HG03060 (cell line): ENCODE results near the gene ACSL4.

Experiments
- ATAC-seq: cut with Tn5 transposase; IDR thresholded peaks from one replicate; pipeline ENCODE4 v1.9.1; 2021; ENCODE audit warnings: low read depth, moderate number of reproducible peaks; ENCODE audit not compliant: unreplicated experiment

The ACSL4 gene

DNA sequence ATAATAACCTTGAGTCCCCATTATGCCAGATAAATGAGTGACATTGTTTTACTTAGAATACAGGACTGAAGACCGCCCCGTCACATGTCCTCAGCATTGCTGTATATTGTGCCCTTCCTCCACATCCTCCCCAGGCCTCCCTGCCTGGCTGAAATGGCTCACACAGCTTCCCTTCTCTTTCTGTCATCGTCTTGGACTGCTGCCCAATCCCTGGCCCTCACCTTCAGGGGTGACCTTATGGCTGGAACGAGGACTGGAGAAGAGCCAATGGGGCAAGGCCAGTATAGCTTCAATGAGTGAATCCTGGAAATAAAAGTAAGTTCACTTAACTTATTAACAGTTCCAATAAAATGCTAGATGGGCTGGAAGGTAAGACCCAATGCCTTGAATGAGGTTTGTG is 110.8 kb downstream of the ACSL4 start:
- ATAC-seq: no peak

- ATAC-seq: no peak
Measured at GRCh38 chrX:109619771-109620170, 113.3 kb downstream of the ACSL4 start.

- ATAC-seq: no peak
Measured at GRCh38 chrX:109614951-109615350, 118.1 kb downstream of the ACSL4 start.

GRCh38 chrX:109601486-109601885 is 131.6 kb downstream of the ACSL4 start:
- no peak for ATAC-seq

- ATAC-seq: no peak
Measured at GRCh38 chrX:109600237-109600651, 132.8 kb downstream of the ACSL4 start.

DNA sequence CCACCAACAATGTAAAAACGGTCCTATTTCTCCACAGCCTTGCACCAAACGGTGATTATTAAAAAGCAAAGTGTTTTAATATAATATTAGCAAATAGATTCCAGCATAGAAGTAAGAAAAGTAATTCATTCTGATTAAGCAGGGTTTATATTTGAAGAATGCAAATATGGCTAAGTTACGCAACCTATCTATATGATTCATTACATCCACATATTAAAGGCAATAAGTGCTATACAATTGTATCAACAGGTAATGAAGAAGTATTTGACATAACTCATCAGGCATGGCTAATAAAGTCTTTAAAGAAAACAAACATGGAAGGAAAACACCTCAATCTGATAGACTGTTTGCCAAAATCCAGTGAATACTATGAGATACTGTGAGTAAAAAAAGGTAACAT is 137.0 kb downstream of the ACSL4 start:
- no peak for ATAC-seq
